ENCODE data around the gene KRT13.

Gene KRT13

DNA sequence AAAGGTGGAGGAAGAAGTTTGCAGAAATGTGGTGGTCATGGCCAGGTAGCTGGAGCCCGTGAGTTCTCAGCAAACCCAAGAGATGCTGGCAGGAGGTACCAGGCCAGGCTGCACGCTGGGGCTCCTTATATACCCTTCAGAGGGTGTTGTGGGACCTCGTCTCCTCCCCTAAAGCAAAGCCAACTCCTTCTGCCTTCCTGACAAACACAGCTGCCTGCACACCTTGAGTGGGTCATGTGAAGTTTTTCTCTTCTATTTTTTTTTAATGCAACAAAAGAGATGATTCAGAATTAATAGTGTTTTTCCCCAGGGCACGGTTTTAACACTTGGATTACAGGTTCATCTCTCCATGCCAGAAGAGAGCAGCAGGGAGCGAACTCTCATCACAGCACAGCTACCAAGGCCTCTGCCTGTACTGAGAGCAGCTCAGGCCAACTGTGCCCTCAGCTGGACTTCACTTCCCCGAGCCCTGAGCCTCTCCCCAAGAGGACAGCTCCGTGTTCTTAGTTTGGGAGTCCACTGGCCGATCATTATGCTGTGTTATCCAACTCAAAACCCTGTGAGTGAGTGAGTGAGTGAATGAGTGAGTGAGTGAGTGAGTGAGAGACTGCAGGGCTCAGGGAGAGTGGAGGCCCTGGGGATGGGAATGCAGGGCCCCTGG is 13.5 kb upstream of the KRT13 start, which contains the start of gene KRT15:
TSS of gene KRT15 (minus strand) at position 102 of the 661 bp plus-strand sequence. CDS start at position 39, 63 bp downstream.
- FAIRE-seq = no peak

GRCh38 chr17:41518031-41518430 is 12.6 kb upstream of the KRT13 start:
- no peak for FAIRE-seq

DNA sequence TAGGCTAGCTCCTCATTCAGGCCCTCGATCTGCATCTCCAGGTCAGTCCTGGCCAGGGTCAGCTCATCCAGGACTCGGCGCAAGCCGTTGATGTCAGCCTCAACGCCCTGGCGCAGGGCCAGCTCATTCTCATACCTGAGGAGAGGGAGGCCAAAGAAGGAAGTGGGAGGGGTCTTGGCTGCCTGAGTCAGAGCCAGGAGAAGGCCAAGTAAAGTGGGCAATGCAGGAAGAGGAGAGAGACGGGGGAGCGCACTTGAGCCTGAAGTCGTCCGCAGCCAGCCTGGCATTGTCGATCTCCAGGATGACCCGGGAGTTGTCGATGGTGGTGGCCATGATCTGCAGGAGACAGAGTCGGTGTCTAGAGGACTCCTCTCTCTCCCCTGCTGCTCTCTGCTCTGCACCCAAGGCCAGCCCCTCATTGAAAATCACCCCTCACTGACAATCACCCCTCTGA is 11.4 kb upstream of the KRT13 start:
- FAIRE-seq = no peak

GRCh38 chr17:41516147-41516829 is 10.9 kb upstream of the KRT13 start:
- FAIRE-seq = no peak

GRCh38 chr17:41513168-41513547 is 7.7 kb upstream of the KRT13 start:
- no peak for FAIRE-seq

- no peak for FAIRE-seq
Observed at GRCh38 chr17:41512546-41513167, 7.2 kb upstream of the KRT13 start.

GRCh38 chr17:41511716-41512115 is 6.3 kb upstream of the KRT13 start:
- no peak for FAIRE-seq

DNA sequence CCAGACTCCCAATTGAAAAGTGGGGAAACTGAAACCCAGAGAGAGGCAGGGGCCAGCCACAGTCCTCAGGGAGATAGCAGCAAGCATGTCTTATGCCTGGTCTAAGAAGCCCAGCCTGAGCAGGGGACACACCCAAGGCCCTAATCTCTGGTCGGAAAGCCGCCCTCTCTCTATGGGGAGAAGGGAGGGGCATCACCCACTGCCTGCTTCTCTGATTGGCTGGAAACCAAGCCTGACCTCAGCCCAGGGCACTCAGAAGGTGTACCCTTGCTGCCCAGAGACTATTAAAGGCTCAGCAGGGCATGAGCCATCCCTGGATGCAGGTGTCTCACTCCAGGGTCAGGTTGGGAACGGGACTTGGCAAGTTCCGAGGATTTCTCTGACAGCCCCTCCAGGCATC is 5.7 kb upstream of the KRT13 start:
- FAIRE-seq = no peak

- no peak for FAIRE-seq
Observed at GRCh38 chr17:41510251-41511065, 5.0 kb upstream of the KRT13 start.

DNA sequence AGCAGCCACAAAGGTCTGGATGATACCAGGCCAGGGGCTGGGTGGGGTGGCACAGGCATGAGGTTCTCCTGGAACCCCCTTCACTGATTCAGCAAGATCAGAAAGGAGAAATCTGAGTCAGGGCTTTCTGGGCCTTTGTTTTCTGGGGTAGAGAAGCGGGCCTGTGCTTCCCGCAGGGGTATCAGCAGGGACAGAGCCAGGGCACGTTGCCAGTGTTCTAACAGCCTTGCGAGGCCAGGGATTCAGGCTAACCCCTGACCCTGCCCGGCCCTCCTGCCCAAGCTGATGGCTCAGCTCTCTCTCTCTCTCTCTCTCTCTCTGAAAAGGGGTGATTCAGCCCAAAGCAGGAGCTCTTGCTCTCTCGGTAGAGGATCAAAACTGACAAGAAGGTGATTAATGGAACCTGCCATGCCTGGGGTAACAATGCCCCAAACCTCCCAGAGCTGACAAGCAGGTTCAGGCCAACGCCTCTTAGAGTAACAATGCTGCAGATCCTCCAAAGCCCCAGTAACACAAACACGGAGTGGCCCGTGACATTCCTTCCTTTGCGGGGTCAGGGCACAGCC is 2.0 kb upstream of the KRT13 start:
- FAIRE-seq = no peak

DNA sequence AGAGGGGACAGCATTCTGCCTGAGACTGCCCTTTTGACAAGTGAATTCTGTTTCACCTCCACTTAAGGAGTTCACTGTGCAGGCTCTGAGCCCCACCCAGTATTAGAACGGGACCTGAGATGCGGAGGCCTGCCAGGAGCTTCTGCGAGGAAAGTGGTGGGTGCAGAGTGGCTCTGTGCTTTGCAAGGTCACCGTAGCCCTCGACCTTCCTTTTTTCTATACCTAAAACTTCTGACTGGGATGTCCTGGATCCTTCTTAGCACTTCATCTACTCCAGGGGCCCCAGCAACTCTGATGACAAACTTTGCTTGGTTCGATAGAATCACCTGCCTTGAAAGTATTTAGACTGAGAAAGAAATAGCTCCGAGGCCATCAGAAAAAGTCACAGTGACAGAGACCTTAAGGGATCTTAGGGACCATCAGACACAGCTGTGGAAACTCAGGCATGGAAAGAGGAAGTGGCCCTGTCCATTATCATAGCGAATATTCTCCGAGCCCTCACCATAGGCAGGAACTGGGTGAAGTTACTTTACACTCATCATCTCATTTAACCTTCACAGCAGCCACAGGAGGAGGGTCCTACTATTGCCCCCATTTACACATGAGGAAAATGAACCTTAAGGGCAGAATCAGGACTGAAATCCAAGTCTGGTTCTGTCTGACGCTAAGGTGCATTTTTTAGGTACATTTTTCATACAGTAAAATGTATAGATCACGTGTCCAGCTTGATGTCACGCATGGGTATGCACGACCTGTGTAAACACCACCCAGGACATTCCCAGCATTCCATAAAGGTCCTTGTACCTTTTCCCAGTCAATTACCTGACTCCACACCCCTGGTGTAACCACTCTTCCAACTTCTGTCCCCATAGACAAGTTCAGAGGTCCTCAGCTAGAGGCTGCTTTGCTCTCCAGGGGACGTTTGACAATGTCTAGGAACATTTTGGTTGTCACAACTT is 676 bp upstream of the KRT13 start:
- FAIRE-seq = no peak

DNA sequence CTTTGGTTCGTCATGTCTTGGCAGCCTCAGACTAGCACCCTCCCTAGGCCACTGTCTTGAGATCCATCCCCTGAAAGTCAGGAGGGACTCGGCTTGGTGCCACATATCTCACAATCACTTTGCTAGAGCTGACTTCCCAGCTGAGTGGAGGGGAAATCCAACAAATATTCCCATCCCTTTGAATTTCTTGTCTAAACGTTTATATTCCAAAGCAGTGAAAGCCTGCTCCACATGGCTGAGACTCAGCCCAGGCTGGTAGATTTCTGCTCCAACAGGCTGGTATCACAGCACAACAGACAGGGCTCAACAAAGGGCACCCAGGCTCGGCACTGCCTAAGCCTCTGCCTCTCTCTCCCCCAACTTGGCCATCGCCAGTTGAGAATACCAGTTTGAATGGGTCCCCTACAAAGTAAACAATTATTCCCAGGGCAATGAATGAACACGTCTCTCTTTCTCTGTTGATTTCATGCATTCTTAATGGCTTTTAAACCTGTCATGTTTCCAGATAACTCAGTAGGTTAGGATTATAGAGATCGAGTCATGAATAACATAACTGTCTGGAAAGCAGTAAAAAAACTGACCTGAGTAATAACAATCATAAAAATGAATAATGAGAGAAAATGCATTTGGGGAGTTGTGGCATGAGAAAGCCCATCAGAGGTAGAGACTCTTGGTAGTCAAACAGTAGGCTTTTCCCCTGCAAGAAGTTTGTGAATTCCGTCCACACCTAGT is 1.0 kb downstream of the KRT13 start:
- FAIRE-seq = no peak

- FAIRE-seq = no peak
Observed at GRCh38 chr17:41503202-41503601, 2.2 kb downstream of the KRT13 start.

GRCh38 chr17:41500131-41500911 is 5.1 kb downstream of the KRT13 start:
- no peak for FAIRE-seq

DNA sequence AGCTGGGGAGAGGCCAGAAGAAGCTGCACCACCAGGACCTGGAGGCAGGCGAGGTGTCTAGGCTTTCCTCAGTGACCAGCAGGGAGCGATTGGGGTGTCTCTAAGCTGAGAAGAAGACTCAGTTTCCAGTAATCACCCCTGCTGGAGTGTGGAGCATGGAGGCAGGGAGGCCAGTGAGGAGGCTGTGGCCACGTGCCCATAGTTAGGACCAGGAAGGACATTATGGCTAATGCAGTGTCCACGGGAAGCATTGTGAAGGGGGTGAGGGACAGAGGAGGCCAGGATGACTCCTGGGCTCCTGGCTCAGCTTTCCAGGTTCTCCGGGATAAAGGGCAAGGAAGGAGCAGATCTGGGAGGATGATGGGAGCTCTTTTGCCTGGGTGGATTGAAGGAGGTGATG is 5.7 kb downstream of the KRT13 start:
- FAIRE-seq = no peak

DNA sequence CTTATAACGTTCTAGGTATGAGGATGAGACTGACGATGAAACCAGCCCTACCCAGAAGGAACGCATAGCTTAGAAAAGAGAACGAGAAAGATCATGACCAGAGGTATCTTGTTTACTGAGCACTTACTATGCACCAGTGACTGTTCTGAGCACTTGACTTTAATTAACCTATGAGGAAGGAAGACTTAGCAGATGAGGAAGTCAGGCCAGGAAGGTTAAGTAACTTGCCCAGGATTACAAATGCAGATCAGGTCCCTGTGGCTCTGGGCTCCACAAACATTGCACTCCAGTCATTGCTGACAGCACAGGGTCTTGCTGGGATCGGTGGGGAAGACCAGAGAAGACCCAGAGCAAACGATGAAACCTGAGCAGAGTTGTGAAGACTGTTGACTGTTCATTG is 7.1 kb downstream of the KRT13 start:
- no peak for FAIRE-seq

DNA sequence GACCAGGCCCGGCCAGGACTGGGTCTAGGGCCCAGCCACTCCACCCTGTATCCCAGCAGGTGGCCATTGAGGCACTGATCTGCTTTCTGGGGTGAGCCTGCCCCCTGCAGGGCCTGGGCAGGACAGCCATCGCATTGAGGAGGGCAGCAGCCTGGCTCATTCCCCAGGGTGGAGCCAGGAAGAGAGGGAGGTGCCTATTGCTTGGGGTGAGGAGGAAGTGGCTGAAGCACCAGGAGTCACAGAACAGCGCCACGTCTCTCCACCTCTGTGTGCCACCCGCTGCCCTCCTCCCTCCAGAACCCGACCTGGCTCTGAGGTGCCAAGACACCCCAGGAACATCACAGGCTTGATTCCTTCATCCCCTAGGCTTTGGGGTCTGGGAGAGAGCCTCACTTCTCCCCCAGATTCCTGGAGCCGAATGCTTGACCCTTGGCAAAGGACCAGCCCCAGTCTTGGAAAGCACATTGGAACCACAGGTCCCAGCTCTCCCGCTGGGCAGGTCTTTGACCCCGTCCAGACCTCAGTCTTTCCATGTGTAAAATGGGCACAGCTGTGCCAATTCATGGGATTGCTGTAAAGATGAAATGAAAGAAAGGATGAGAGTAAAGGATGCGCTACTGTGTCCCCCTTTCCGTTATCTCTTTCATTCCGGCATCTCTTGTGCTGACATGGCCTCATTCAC is 8.5 kb downstream of the KRT13 start:
- FAIRE-seq = no peak

GRCh38 chr17:41494524-41494923 is 10.9 kb downstream of the KRT13 start:
- no peak for FAIRE-seq

GRCh38 chr17:41492771-41493170 is 12.6 kb downstream of the KRT13 start:
- no peak for FAIRE-seq

DNA sequence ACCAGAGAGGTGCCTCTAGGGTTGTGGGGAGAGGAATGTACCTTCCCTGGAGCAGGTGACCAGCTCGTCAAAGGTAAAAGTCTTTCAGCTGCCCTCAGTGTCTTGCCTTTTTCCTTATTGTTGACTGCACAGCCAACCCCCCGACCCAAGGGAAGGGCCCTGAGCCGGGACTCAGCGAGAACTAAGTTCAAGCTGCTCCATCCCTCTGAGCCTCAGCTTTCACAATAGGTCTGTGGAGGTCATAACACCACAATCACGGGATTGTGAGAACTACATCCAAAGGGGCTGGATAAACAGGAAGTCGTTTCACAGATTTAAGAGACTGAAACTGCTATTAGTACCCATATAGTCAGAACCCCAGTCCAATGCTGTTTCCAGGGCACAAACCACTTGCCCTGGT is 13.1 kb downstream of the KRT13 start:
- no peak for FAIRE-seq

Measured in islet of Langerhans (tissue), 1 donor.